ENCODE measurements around the gene COL6A3. TPM values are rescaled to one million over a fixed set of nuclear protein-coding genes. Genes with fewer than 3 reads are reported as not detected.

Gene COL6A3
- total RNA-seq, 1 experiment from 2014 or later = 0.86 TPM

- intact Hi-C loops (cut with micrococcal nuclease; ENCODE audit: unreplicated experiment) = no loop called here
- DNase-seq (ENCODE audit: low spot score) = no peak
- BruUV-seq (replicated peaks) = no TSS peak
- Histone ChIP-seq H3K9me3 (ENCODE audit: low read depth, low read length, poor library complexity, severe bottlenecking) (no peaks in the 10 kb centered on the region), H3K4me3 (ENCODE audit: low read depth, low read length, poor library complexity, severe bottlenecking) (no peak overlapping the region), H3K36me3 (ENCODE audit: insufficient read depth, low read length, poor library complexity, severe bottlenecking) (no peaks in the 10 kb centered on the region), H3K4me1 (ENCODE audit: insufficient read depth, low read length, poor library complexity, severe bottlenecking) (no peaks in the 10 kb centered on the region), H3K27me3 (replicated peaks; ENCODE audit: insufficient read depth, low read depth, low read length, poor library complexity) (peaks cover 7% of the 10 kb centered on the region), H3K27ac (ENCODE audit: low read depth, low read length, poor library complexity, severe bottlenecking) (no peak overlapping the region)
- POLR2A ChIA-PET (ENCODE audit: low non-redundant PET) = no interaction called here
- CTCF ChIA-PET = no interaction called here
- TF ChIP-seq EZH2 (IDR thresholded peaks at IDR 0.05; ENCODE audit: borderline replicate concordance, low read depth, low read length, poor library complexity, severe bottlenecking) = no peak
- TF ChIP-seq, protein P1, sequence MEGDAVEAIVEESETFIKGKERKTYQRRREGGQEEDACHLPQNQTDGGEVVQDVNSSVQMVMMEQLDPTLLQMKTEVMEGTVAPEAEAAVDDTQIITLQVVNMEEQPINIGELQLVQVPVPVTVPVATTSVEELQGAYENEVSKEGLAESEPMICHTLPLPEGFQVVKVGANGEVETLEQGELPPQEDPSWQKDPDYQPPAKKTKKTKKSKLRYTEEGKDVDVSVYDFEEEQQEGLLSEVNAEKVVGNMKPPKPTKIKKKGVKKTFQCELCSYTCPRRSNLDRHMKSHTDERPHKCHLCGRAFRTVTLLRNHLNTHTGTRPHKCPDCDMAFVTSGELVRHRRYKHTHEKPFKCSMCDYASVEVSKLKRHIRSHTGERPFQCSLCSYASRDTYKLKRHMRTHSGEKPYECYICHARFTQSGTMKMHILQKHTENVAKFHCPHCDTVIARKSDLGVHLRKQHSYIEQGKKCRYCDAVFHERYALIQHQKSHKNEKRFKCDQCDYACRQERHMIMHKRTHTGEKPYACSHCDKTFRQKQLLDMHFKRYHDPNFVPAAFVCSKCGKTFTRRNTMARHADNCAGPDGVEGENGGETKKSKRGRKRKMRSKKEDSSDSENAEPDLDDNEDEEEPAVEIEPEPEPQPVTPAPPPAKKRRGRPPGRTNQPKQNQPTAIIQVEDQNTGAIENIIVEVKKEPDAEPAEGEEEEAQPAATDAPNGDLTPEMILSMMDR (conservative IDR thresholded peaks at IDR 0.05; ENCODE audit: low read depth, low read length) = no peak
These were observed 87.4 kb downstream of the COL6A3 start for GRCh38 chr2:237326266-237327171.

DNA sequence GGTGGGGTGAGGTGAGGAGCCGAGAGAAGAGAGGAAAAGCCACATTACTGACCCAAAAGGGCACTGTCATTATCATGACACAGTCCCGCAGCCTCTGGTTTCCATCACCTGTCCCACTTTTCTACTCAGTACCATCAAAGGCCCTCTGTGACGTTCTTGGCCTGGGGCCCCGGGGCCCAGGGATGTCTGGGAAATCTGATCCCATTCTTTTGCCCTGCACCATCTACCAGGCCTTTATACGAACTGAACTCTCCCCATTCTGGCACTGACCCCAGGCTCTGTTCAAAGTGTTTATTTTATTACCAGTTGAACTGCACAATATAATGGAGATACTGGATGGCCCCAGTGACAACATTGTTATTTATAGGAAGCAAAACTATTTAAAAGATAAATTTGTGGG, 89.1 kb downstream of the COL6A3 start:
- no peaks in the 10 kb centered on the region for H3K36me3 ChIP-seq (ENCODE audit: insufficient read depth, low read length, poor library complexity, severe bottlenecking)
- no peaks in the 10 kb centered on the region for H3K9me3 ChIP-seq (ENCODE audit: low read depth, low read length, poor library complexity, severe bottlenecking)
- CTCF ChIA-PET = no interaction called here
- intact Hi-C loops (cut with micrococcal nuclease; ENCODE audit: unreplicated experiment) = no loop called here
- BruUV-seq (replicated peaks) = no TSS peak
- no peaks in the 10 kb centered on the region for H3K4me1 ChIP-seq (ENCODE audit: insufficient read depth, low read length, poor library complexity, severe bottlenecking)
- POLR2A ChIA-PET (ENCODE audit: low non-redundant PET) = no interaction called here
- no peak overlapping the region for H3K4me3 ChIP-seq (ENCODE audit: low read depth, low read length, poor library complexity, severe bottlenecking)
- TF ChIP-seq, protein P1 (conservative IDR thresholded peaks at IDR 0.05; ENCODE audit: low read depth, low read length) = no peak
- TF ChIP-seq EZH2 (IDR thresholded peaks at IDR 0.05; ENCODE audit: borderline replicate concordance, low read depth, low read length, poor library complexity, severe bottlenecking) = no peak
- peaks cover 7% of the 10 kb centered on the region for H3K27me3 ChIP-seq (replicated peaks; ENCODE audit: insufficient read depth, low read depth, low read length, poor library complexity)
- DNase-seq (ENCODE audit: low spot score) = no peak
- H3K27ac ChIP-seq (ENCODE audit: low read depth, low read length, poor library complexity, severe bottlenecking) = no peak overlapping the region

DNA sequence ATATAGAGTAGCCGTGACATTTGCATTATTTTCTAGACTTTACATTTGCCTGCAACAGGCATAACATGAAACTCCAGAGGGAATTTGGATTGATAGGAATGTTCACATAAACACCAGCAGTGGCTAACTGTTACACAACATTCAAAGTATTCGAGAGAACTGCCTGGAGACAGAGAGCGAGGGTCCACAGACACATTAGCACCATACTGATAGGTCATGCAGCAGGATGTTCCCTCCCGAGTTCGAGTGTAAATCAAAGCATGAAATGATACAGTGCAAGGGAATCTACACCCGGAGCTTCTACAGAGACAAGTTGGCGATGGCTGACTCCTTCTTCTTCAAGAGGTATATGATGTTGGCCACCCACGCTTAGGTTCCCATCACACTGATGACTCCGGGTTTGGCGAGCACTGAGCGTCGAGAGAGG, 89.5 kb downstream of the COL6A3 start:
- no peaks in the 10 kb centered on the region for H3K36me3 ChIP-seq (ENCODE audit: insufficient read depth, low read length, poor library complexity, severe bottlenecking)
- intact Hi-C loops (cut with micrococcal nuclease; ENCODE audit: unreplicated experiment) = no loop called here
- ChIA-PET CTCF (no interaction called here), POLR2A (ENCODE audit: low non-redundant PET) (no interaction called here)
- H3K27me3 ChIP-seq (replicated peaks; ENCODE audit: insufficient read depth, low read depth, low read length, poor library complexity) = peaks cover 7% of the 10 kb centered on the region
- no TSS peak for BruUV-seq (replicated peaks)
- H3K9me3 ChIP-seq (ENCODE audit: low read depth, low read length, poor library complexity, severe bottlenecking) = no peaks in the 10 kb centered on the region
- no peak overlapping the region for H3K4me3 ChIP-seq (ENCODE audit: low read depth, low read length, poor library complexity, severe bottlenecking)
- no peak for DNase-seq (ENCODE audit: low spot score)
- TF ChIP-seq, protein P1 (conservative IDR thresholded peaks at IDR 0.05; ENCODE audit: low read depth, low read length) = no peak
- TF ChIP-seq EZH2 (IDR thresholded peaks at IDR 0.05; ENCODE audit: borderline replicate concordance, low read depth, low read length, poor library complexity, severe bottlenecking) = no peak
- no peak overlapping the region for H3K27ac ChIP-seq (ENCODE audit: low read depth, low read length, poor library complexity, severe bottlenecking)
- H3K4me1 ChIP-seq (ENCODE audit: insufficient read depth, low read length, poor library complexity, severe bottlenecking) = no peaks in the 10 kb centered on the region

Data from A673 (cell line).